ENCODE measurements around the gene RAB11FIP4.

Gene RAB11FIP4

DNA sequence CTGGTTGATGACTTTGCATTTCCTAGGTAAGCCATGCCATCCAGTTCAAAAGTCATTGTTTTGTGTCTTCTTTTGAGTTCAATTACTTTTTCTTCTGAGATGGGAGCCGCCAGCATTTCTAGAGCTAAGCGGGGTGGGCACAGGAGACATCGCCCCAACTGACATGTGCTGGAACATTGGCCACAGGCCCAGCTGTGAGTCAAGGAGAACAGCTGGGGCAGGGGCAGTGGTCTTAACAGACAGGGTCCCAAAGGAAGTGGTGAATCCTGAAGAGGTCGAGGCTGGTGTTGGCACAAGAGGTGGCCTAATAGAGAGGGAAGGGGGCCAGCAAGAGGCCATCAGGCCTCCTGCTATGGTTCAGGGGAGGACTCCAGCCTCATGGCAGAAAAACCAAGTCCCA lies 17.1 kb downstream of the RAB11FIP4 start:
- Histone ChIP-seq H3K4me1 (ENCODE audit: control insufficient read depth in 1 of 2, insufficient read depth in 1 of 2, low read depth in 1 of 2, low read length in 1 of 2) (no peaks in the 10 kb centered on the region), H3K9me3 (no peaks in the 10 kb centered on the region), H3K27me3 (peaks cover 17% of the 10 kb centered on the region), H3K36me3 (no peaks in the 10 kb centered on the region), H3K4me3 (ENCODE audit: low read depth in 1 of 2, low read length in 1 of 2) (no peak overlapping the region), H3K27ac (no peak overlapping the region)
- TF ChIP-seq, protein P1, sequence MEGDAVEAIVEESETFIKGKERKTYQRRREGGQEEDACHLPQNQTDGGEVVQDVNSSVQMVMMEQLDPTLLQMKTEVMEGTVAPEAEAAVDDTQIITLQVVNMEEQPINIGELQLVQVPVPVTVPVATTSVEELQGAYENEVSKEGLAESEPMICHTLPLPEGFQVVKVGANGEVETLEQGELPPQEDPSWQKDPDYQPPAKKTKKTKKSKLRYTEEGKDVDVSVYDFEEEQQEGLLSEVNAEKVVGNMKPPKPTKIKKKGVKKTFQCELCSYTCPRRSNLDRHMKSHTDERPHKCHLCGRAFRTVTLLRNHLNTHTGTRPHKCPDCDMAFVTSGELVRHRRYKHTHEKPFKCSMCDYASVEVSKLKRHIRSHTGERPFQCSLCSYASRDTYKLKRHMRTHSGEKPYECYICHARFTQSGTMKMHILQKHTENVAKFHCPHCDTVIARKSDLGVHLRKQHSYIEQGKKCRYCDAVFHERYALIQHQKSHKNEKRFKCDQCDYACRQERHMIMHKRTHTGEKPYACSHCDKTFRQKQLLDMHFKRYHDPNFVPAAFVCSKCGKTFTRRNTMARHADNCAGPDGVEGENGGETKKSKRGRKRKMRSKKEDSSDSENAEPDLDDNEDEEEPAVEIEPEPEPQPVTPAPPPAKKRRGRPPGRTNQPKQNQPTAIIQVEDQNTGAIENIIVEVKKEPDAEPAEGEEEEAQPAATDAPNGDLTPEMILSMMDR (IDR thresholded peaks at IDR 0.05): no peak

- Histone ChIP-seq H3K9me3 (no peaks in the 10 kb centered on the region), H3K27ac (no peak overlapping the region), H3K27me3 (peaks cover 12% of the 10 kb centered on the region), H3K4me1 (ENCODE audit: control insufficient read depth in 1 of 2, insufficient read depth in 1 of 2, low read depth in 1 of 2, low read length in 1 of 2) (peaks cover 13 to 14% of the 10 kb centered on the region in 2 experiments), H3K36me3 (no peaks in the 10 kb centered on the region), H3K4me3 (ENCODE audit: low read depth in 1 of 2, low read length in 1 of 2) (no peak overlapping the region)
- TF ChIP-seq, protein P1 (IDR thresholded peaks at IDR 0.05): no peak
Observed at GRCh38 chr17:31411707-31412285, 20.3 kb downstream of the RAB11FIP4 start.

GRCh38 chr17:31412511-31412910 lies 21.0 kb downstream of the RAB11FIP4 start:
- Histone ChIP-seq H3K36me3 (no peaks in the 10 kb centered on the region), H3K27me3 (peaks cover 6% of the 10 kb centered on the region), H3K27ac (no peak overlapping the region), H3K9me3 (no peaks in the 10 kb centered on the region), H3K4me1 (ENCODE audit: control insufficient read depth in 1 of 2, insufficient read depth in 1 of 2, low read depth in 1 of 2, low read length in 1 of 2) (peaks cover 13 to 14% of the 10 kb centered on the region in 2 experiments), H3K4me3 (ENCODE audit: low read depth in 1 of 2, low read length in 1 of 2) (no peak overlapping the region)
- TF ChIP-seq, protein P1 (IDR thresholded peaks at IDR 0.05): no peak

DNA sequence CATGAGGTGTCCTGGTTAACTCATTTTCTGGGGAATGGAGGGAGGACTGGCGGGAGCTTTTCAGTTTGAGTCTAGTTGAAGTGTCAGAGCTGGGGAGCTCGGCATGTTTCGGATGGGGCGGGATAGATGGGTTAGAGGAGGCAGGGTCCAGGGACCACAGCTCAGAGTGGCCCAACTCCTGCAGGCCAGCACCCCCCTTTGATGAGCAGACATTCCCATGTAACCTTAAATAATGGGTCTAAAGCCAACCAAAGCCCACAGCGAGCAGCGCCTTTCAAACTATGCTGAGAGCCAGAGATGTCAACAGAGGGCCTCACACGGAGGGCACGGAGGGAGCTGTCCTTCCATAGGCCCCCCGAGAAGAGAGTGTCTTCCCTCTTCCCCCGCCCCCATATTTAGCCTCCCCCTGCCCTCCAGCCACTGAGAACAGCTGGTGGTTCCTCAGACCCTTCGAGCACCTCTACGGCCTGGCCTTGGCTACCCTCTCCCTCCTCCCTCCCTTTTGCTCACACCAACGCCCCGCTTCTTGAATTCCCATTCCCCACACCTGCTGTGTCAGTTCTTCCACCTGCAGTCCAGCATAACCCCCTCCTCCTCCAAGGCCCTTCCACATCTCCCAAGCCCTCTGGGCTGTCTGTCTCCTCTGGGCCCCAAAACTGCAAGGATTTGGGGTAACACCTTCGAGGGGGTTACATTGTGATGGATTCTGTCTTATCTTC lies 21.8 kb downstream of the RAB11FIP4 start:
- no peaks in the 10 kb centered on the region for H3K36me3 ChIP-seq
- H3K4me1 ChIP-seq (ENCODE audit: control insufficient read depth in 1 of 2, insufficient read depth in 1 of 2, low read depth in 1 of 2, low read length in 1 of 2): peaks cover 13 to 14% of the 10 kb centered on the region in 2 experiments
- H3K4me3 ChIP-seq (ENCODE audit: low read depth in 1 of 2, low read length in 1 of 2): no peak overlapping the region
- no peaks in the 10 kb centered on the region for H3K9me3 ChIP-seq
- TF ChIP-seq, protein P1 (IDR thresholded peaks at IDR 0.05): no peak
- H3K27ac ChIP-seq: no peak overlapping the region
- H3K27me3 ChIP-seq: no peaks in the 10 kb centered on the region

DNA sequence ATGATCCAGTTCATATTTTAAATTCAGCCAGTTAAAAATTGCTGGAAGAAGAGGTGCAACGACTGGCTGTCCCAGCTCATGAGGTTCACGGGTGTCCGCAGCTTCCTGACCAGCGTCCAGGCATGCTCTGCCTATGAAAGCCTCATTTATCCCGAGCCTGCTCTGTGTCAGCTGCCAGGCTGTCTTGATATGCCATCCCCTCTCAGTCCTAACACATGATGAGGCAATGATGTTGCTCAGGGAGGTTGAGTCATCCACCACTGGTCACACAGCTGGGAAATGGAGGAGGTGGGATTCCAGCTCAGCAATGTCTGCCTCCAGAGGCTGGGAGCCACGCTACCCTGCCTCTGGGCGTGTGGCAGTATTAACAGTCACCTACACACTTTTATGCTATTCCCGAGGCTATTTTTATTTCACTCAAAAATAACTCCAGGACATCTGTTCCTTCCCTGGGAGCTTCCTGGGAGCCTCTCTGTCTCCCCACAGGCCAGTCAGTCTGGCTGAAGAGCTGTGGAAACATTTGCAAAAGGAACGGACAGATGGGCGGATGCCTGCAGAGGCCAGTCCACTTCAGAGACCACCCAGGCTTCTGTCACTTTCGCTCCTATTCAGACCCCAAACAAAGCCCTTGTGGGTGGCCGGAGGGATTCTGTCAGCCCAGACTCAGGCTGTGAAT lies 22.5 kb downstream of the RAB11FIP4 start:
- Histone ChIP-seq H3K27ac (no peak overlapping the region), H3K36me3 (no peaks in the 10 kb centered on the region), H3K4me1 (ENCODE audit: control insufficient read depth in 1 of 2, insufficient read depth in 1 of 2, low read depth in 1 of 2, low read length in 1 of 2) (peaks cover 13 to 14% of the 10 kb centered on the region in 2 experiments), H3K9me3 (no peaks in the 10 kb centered on the region), H3K4me3 (ENCODE audit: low read depth in 1 of 2, low read length in 1 of 2) (no peak overlapping the region), H3K27me3 (no peaks in the 10 kb centered on the region)
- TF ChIP-seq, protein P1 (IDR thresholded peaks at IDR 0.05): no peak

All from neutrophil (primary cell).